ENCODE measurements around the gene TTLL11. TPM values are rescaled to one million over a fixed set of nuclear protein-coding genes. Genes with fewer than 3 reads are reported as not detected.

TTLL11 gene
- total and polyA plus RNA-seq, 2 of the 8 experiments (the other 6 are each of a cell fraction or from before 2014, with no cell fraction given): 0.56 to 0.80 TPM

DNA sequence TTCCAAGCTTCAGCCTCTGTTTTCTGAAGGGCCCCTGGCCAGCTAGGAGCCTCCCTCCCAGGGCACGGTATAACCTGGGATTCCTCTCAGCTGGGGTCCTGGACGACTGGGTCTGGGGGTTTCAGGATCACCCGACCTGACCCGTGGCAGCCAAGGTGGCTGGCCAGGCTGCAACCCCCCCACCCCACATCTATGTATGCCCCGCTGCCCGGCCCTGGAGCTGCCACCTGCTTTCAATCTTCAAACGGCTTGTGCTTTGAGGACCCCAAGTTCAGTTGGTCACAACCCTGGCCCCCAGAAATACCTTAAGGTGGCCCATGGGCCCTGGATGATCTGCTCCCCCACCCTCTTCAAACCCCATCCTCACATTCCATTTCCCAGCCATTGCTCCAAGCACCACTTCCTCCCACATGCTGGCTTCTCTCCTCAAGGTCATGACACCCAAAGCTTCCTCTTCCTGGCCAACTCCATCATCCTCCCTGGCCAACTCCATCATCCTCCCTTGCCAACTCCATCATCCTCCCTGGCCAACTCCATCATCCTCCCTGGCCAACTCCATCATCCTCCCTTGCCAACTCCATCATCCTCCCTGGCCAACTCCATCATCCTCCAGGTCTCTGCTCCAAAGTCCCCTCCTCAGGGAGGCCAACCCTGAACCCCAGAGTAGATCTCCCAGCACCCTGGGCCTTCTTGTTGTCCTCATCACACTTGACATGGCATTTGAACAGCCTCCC lies 17.2 kb upstream of the TTLL11 start:
- Histone ChIP-seq H2AFZ (ENCODE audit: low read length) (no peak overlapping the region), H4K91ac (replicated peaks; ENCODE audit: insufficient read length, low read length) (peak overlapping the region; percentile 35), H2AK5ac (ENCODE audit: low read depth, low read length) (no peak overlapping the region), H3K9ac (replicated peaks in 1 of 4; ENCODE audit: extremely low read depth in 1 of 4, low read depth in 3 of 4, low read length in 3 of 4) (no peak overlapping the region), H3K27ac (ENCODE audit: low read depth, low read length) (no peak overlapping the region), H3K4me1 (replicated peaks in 1 of 4; ENCODE audit: control insufficient read depth in 3 of 4, insufficient read depth in 4 of 4, low read length in 3 of 4) (peaks cover 0 to 6% (median 3%) of the 10 kb centered on the region in 4 experiments; a peak in 4 of 7 replicates), H3K79me1 (ENCODE audit: low read depth, low read length) (no peaks in the 10 kb centered on the region), H3K4me3 (ENCODE audit: extremely low read depth in 1 of 4, insufficient read depth in 2 of 4, low read depth in 3 of 4, low read length in 4 of 4) (no peak overlapping the region), H3K4ac (replicated peaks; ENCODE audit: insufficient read length, low read depth, low read length) (no peak overlapping the region), H3K79me2 (ENCODE audit: control insufficient read depth in 1 of 2, insufficient read depth in 2 of 2, low read length in 2 of 2) (no peaks in the 10 kb centered on the region), H3K18ac (ENCODE audit: extremely low read depth, low read length) (no peak overlapping the region), H2BK5ac (ENCODE audit: low read depth, low read length) (no peak overlapping the region), H3K4me2 (ENCODE audit: insufficient read depth in 1 of 2, low read depth in 2 of 2, low read length in 2 of 2) (no peak overlapping the region), H3K23me2 (ENCODE audit: low read depth, low read length) (no peaks in the 10 kb centered on the region), H4K5ac (ENCODE audit: insufficient read length, low read depth, low read length) (no peak overlapping the region), H3K14ac (ENCODE audit: insufficient read length) (no peak overlapping the region), H2BK20ac (ENCODE audit: low read length) (peak overlapping the region; percentile 80; the same call in 1 of the 2 replicates), H4K8ac (ENCODE audit: extremely low read depth, insufficient read depth, low read length) (no peak overlapping the region), H3K9me3 (ENCODE audit: insufficient read depth in 2 of 2, low read depth in 1 of 2, low read length in 1 of 2) (no peaks in the 10 kb centered on the region), H2BK15ac (ENCODE audit: low read length) (no peak overlapping the region), H2BK12ac (ENCODE audit: low read depth, low read length) (no peak overlapping the region), H3K36me3 (ENCODE audit: control insufficient read depth in 2 of 4, insufficient read depth in 4 of 4, low read length in 3 of 4) (no peaks in the 10 kb centered on the region), H4K20me1 (replicated peaks in 1 of 2; ENCODE audit: control insufficient read depth in 1 of 2, insufficient read depth in 2 of 2, low read length in 2 of 2) (no peaks in the 10 kb centered on the region), H3K23ac (ENCODE audit: insufficient read length) (no peak overlapping the region), H2BK120ac (replicated peaks; ENCODE audit: low read depth, low read length) (no peak overlapping the region), H3K56ac (replicated peaks; ENCODE audit: insufficient read length, low read depth, low read length) (no peak overlapping the region), H3K27me3 (replicated peaks in 1 of 4; ENCODE audit: control insufficient read depth in 3 of 4, extremely low read depth in 1 of 4, insufficient read depth in 3 of 4, low read length in 3 of 4) (no peaks in the 10 kb centered on the region; a peak in 2 of 7 replicates)
- WGBS, 2 experiments (ENCODE audit: extremely low coverage in 1 of 2, insufficient coverage in 1 of 2, insufficient read length in 1 of 2, insufficient replicate concordance in 2 of 2, low coverage in 1 of 2, low lambda C conversion rate in 2 of 2, missing lambda C conversion rate in 1 of 2): 94% methylated on average over 5 of the region's 7 CpGs; no CpG with 5 or more reads in 1 of the 2 experiments
- DNase-seq (ENCODE audit: low read depth in 1 of 2, low spot score in 2 of 2) (no peak), FAIRE-seq (no peak)
- ChIA-PET CTCF (ENCODE audit: partially characterized antibody) (interaction anchor here (0.8 to 12.5 kb wide), 5 partner anchors 9 to 241 kb away, joined by 3 to 192 read pairs (median 6); no protein-coding TSS in a partner anchor), POLR2A (ENCODE audit: partially characterized antibody) (no interaction called here)
- TF ChIP-seq JUND (IDR thresholded peaks at IDR 0.05; ENCODE audit: low read length) (no peak), TCF12 (IDR thresholded peaks at IDR 0.05; ENCODE audit: low read depth, low read length) (no peak), MAFK (IDR thresholded peaks at IDR 0.05; ENCODE audit: low read depth, low read length) (no peak), PHF8 (conservative IDR thresholded peaks at IDR 0.05; ENCODE audit: low read depth, low read length) (no peak), RFX5 (IDR thresholded peaks at IDR 0.05; ENCODE audit: borderline replicate concordance, low read depth, low read length) (no peak), HDAC6 (IDR thresholded peaks at IDR 0.05; ENCODE audit: low read depth, low read length) (no peak), ASH2L (IDR thresholded peaks at IDR 0.05; ENCODE audit: low read length) (no peak), BCL11A (IDR thresholded peaks at IDR 0.05; ENCODE audit: low read depth in 2 of 2, low read length in 2 of 2) (no peak)

Data from H1 (cell line).